ENCODE data around the gene SLC44A4. TPM values are rescaled to one million over a fixed set of nuclear protein-coding genes. Genes with fewer than 3 reads are reported as not detected.
A peak's percentile ranks its signal among the peaks of the same experiment; 100 is the strongest.

Gene SLC44A4
- total RNA-seq, 1 donor from 2014 or later = 1.8 TPM

DNA sequence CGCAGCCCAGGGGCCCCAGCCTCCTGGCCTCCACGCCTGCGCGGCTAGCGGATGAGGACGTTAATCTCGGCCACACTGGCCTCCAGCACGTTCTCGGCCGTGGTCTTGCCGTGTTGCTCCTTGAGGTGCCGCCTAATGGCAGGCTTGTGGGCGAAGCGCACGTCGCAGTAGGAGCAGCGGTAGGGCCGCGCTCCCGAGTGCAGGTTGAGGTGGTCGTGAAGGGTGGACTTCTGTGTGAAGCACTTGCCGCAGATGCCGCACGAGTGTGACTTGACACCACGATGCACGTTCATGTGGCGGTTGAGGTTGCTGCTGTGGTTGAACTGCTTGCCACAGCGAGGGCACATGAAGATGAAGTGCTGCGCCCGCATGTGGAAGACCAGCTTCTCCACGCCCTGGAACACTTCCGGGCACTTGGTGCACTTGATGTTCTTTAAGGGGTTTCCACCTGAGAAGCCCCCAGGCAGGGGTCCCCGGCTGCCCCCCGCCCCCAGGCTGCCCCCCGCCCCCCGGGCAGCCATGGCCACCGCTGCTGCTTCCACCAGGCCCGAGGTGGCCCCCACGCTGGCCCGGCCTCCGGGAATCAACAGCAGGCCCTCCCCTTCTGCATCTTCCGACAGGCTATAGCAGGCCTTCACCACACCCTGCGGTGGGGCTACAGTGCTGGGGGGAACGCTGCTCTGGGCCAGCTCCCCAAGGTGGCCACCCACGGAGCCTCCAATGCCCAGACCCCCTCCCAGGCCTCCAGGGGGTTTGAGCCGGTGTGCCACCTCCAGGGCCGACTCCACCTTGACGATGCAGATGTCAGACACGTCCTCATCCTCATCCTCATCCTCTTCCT is 21.3 kb upstream of the SLC44A4 start:
- DNase-seq (ENCODE audit: low read depth) (no peak), FAIRE-seq (no peak)
- TF ChIP-seq, protein P1, sequence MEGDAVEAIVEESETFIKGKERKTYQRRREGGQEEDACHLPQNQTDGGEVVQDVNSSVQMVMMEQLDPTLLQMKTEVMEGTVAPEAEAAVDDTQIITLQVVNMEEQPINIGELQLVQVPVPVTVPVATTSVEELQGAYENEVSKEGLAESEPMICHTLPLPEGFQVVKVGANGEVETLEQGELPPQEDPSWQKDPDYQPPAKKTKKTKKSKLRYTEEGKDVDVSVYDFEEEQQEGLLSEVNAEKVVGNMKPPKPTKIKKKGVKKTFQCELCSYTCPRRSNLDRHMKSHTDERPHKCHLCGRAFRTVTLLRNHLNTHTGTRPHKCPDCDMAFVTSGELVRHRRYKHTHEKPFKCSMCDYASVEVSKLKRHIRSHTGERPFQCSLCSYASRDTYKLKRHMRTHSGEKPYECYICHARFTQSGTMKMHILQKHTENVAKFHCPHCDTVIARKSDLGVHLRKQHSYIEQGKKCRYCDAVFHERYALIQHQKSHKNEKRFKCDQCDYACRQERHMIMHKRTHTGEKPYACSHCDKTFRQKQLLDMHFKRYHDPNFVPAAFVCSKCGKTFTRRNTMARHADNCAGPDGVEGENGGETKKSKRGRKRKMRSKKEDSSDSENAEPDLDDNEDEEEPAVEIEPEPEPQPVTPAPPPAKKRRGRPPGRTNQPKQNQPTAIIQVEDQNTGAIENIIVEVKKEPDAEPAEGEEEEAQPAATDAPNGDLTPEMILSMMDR (IDR thresholded peaks at IDR 0.05; ENCODE audit: insufficient read depth, low read length, severe bottlenecking) = no peak
- H3K4me3 ChIP-seq (ENCODE audit: low read depth, low read length) = no peak overlapping the region
- no peaks in the 10 kb centered on the region for H3K36me3 ChIP-seq (ENCODE audit: control insufficient read depth, insufficient read depth, low read length)
- no peaks in the 10 kb centered on the region for H3K27me3 ChIP-seq (ENCODE audit: control insufficient read depth, insufficient read depth, low read length)

DNA sequence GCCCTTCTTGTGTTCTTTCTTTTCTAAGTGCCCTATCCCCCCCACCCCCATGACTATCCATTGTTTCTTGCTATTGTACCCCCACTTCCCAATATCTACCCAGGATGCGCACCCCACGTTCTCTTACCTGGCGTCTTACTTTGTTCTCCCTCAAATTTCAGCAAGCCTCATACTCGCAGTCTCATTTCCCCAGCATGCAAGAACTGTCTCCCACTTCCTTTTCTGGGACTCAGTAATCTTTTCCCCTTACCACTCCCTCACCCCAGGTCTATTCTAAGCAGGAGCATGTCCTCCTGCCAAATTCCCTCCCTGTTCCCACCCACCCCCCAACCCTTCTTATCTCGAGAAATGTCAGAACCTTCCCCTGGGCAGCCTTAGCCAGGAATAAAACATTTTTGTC is 20.4 kb upstream of the SLC44A4 start:
- Histone ChIP-seq H3K27me3 (ENCODE audit: control insufficient read depth, insufficient read depth, low read length) (no peaks in the 10 kb centered on the region), H3K36me3 (ENCODE audit: control insufficient read depth, insufficient read depth, low read length) (no peaks in the 10 kb centered on the region), H3K4me3 (ENCODE audit: low read depth, low read length) (no peak overlapping the region)
- FAIRE-seq = no peak
- DNase-seq (ENCODE audit: low read depth) = no peak
- TF ChIP-seq, protein P1 (IDR thresholded peaks at IDR 0.05; ENCODE audit: insufficient read depth, low read length, severe bottlenecking) = no peak

DNA sequence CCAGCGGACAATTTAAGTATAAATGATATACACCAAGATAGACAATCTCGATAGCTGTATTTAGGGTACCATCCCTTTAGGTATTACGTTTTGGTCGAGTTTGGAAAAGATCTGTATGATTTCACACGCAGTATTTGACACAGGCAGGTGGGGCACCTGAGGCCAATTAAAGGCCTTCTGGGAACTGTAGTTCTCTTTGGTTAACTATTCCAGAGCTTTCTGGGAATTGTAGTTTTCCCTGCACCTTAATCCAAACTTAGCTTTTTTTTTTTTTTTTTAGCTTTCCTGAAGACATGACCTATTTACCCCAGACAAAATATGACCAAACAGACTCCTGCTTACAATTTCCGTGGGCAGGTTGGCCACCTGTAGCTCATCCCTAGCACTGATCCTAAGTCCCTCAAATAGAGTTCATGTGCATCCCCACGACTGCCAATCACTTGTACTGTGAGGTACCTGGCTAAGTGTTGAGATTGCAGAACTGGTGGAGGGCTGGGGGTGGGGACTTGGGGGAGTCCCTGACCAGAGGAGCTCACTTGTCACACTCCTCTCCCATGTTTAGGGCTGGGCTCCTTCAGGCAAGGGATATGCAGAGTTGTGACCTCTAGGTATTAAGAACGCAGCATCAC is 19.7 kb upstream of the SLC44A4 start:
- no peaks in the 10 kb centered on the region for H3K27me3 ChIP-seq (ENCODE audit: control insufficient read depth, insufficient read depth, low read length)
- H3K4me3 ChIP-seq (ENCODE audit: low read depth, low read length) = peak overlapping the region; percentile 97
- H3K36me3 ChIP-seq (ENCODE audit: control insufficient read depth, insufficient read depth, low read length) = no peaks in the 10 kb centered on the region
- peak; percentile 79 for DNase-seq (ENCODE audit: low read depth)
- no peak for FAIRE-seq
- TF ChIP-seq, protein P1 (IDR thresholded peaks at IDR 0.05; ENCODE audit: insufficient read depth, low read length, severe bottlenecking) = peak; percentile 12

DNA sequence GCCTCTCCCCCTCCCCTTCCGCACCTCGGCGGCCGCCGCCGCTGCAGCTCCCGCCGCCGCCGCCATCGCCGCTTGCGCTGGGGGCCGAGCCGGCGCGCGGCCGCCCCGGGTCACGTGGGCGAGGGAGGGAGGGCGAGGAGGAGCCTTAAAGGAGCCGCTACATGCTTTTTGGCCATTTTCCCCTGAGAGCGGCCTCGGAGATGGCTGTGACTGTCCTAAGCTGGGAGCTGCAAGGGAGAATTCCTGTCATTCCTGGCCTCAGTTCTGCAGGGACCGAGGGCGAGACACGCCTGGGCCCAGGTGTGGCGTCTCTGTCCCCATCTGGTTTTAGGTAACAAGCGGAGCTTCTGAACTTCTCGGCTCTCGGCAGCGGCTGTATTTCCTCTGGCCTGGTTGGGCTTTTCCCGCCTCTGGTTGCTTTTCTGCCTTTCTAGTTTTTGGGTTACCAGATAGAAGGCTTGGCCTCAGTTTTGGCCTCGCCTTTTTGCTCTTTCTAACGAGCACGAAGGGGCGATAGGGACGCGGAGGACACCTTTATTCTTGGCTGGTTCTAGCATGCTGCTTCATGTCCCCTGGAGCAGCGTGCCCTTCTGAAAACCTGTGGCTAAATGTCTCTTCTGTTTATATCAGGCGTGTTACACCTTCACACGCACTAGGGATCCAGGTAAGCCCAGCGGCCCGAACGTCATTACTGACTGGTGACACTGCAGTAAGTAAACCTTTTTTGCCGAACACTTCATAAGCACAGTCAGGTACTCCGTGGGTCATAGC is 19.0 kb upstream of the SLC44A4 start, which contains the start of gene EHMT2:
TSS of gene EHMT2 (minus strand) at position 87 of the 771 bp plus-strand sequence. CDS start at position 66, 21 bp downstream.
- Histone ChIP-seq H3K27me3 (ENCODE audit: control insufficient read depth, insufficient read depth, low read length) (no peaks in the 10 kb centered on the region), H3K4me3 (ENCODE audit: low read depth, low read length) (peak within 1 kb of the TSS; percentile 97), H3K36me3 (ENCODE audit: control insufficient read depth, insufficient read depth, low read length) (peaks cover 1% of the 10 kb centered on the region)
- FAIRE-seq (no peak), DNase-seq (ENCODE audit: low read depth) (peak; percentile 59)
- TF ChIP-seq, protein P1 (IDR thresholded peaks at IDR 0.05; ENCODE audit: insufficient read depth, low read length, severe bottlenecking) = no peak

DNA sequence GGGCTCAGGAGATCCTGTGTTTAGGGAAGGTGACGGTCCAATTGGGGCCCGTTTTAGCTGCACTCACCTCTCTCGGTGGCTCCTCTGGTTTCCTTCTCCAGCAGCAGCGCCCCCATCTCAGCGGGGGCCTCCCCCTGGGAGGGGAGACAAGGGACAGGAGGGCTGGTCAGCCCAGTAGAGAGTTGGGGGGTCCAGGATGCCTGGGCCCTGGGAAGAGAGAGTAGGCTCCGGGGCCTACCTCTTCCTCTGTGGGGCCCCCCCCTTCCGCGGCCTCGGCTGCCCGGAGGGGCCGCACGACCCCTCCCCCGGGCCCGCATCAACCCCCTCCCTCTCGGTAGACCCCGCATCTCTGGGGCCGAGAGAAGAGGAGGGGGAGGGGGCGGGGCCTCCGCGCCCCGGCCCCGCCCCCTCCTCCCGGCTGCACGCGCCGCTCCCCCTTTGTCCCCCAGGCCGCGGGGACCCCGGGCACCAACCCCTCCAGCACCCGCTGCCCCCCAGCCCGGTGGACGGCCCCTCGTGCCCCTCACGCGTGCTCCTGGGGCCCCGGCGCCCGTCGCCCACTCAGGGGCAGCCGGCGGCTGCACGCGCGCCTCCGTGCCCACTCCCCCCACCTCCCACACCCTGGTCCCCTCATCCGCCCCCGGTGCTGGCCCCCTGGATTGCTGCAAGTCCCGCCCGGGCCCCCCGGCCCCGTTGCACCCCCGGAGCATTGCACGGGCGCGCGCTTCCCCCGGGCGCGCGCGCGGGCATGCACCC is 18.2 kb upstream of the SLC44A4 start:
- Histone ChIP-seq H3K36me3 (ENCODE audit: control insufficient read depth, insufficient read depth, low read length) (peaks cover 4% of the 10 kb centered on the region), H3K27me3 (ENCODE audit: control insufficient read depth, insufficient read depth, low read length) (no peaks in the 10 kb centered on the region), H3K4me3 (ENCODE audit: low read depth, low read length) (peak overlapping the region; percentile 97)
- TF ChIP-seq, protein P1 (IDR thresholded peaks at IDR 0.05; ENCODE audit: insufficient read depth, low read length, severe bottlenecking) = no peak
- DNase-seq (ENCODE audit: low read depth) = no peak
- FAIRE-seq = no peak
